Measurements from ENCODE around the gene PPP1R16B.

PPP1R16B gene

GRCh38 chr20:38937978-38938473 lies 132.5 kb downstream of the PPP1R16B start:
- Histone ChIP-seq H2AFZ (ENCODE audit: low read depth) (no peak overlapping the region), H3K36me3 (ENCODE audit: insufficient read depth) (peaks cover 5% of the 10 kb centered on the region; the same call in 1 of the 2 replicates), H3K4me2 (no peak overlapping the region), H3K4me1 (ENCODE audit: low read depth, poor library complexity, severe bottlenecking) (peaks cover 5% of the 10 kb centered on the region), H4K20me1 (ENCODE audit: insufficient read depth) (peaks cover 16% of the 10 kb centered on the region), H3K79me2 (ENCODE audit: insufficient read depth, low read depth) (peaks cover 78% of the 10 kb centered on the region), H3K27me3 (ENCODE audit: insufficient read depth, low read depth) (no peaks in the 10 kb centered on the region), H3K27ac (no peak overlapping the region), H3K4me3 (IDR thresholded peaks at IDR 0.05; ENCODE audit: insufficient read depth, low read depth, low read length) (no peak overlapping the region), H3K9ac (no peak overlapping the region)
- TF ChIP-seq, protein P1, sequence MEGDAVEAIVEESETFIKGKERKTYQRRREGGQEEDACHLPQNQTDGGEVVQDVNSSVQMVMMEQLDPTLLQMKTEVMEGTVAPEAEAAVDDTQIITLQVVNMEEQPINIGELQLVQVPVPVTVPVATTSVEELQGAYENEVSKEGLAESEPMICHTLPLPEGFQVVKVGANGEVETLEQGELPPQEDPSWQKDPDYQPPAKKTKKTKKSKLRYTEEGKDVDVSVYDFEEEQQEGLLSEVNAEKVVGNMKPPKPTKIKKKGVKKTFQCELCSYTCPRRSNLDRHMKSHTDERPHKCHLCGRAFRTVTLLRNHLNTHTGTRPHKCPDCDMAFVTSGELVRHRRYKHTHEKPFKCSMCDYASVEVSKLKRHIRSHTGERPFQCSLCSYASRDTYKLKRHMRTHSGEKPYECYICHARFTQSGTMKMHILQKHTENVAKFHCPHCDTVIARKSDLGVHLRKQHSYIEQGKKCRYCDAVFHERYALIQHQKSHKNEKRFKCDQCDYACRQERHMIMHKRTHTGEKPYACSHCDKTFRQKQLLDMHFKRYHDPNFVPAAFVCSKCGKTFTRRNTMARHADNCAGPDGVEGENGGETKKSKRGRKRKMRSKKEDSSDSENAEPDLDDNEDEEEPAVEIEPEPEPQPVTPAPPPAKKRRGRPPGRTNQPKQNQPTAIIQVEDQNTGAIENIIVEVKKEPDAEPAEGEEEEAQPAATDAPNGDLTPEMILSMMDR (conservative IDR thresholded peaks at IDR 0.05; ENCODE audit: low read depth, low read length) = no peak

DNA sequence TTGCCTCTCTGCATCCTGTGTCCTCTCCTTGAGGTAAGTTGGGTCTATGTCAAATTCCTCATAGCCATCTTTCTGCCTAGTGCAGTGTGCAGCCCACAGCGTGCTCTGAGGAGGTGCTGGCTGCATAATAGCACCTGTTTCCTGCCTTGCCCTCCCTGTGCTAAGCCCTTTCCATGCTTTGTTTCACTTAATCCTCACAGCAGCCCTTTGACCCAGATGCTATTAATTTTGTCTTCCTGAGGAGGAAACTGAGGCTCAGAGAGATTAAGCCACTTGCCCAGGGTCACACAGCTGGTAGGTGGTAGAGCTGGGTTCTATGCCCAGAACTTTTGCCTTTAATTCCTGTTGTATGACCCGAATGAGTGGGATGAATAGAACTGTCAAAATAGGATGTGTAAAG lies 134.2 kb downstream of the PPP1R16B start:
- Histone ChIP-seq H2AFZ (ENCODE audit: low read depth) (no peak overlapping the region), H3K4me3 (IDR thresholded peaks at IDR 0.05; ENCODE audit: insufficient read depth, low read depth, low read length) (no peak overlapping the region), H3K36me3 (ENCODE audit: insufficient read depth) (peaks cover 5% of the 10 kb centered on the region; the same call in 1 of the 2 replicates), H3K27me3 (ENCODE audit: insufficient read depth, low read depth) (no peaks in the 10 kb centered on the region), H3K79me2 (ENCODE audit: insufficient read depth, low read depth) (peaks cover 66% of the 10 kb centered on the region), H3K4me2 (no peak overlapping the region), H3K9ac (no peak overlapping the region), H4K20me1 (ENCODE audit: insufficient read depth) (peaks cover 16% of the 10 kb centered on the region; the same call in 1 of the 2 replicates), H3K4me1 (ENCODE audit: low read depth, poor library complexity, severe bottlenecking) (peaks cover 4% of the 10 kb centered on the region), H3K27ac (no peak overlapping the region)
- TF ChIP-seq, protein P1 (conservative IDR thresholded peaks at IDR 0.05; ENCODE audit: low read depth, low read length) = no peak

DNA sequence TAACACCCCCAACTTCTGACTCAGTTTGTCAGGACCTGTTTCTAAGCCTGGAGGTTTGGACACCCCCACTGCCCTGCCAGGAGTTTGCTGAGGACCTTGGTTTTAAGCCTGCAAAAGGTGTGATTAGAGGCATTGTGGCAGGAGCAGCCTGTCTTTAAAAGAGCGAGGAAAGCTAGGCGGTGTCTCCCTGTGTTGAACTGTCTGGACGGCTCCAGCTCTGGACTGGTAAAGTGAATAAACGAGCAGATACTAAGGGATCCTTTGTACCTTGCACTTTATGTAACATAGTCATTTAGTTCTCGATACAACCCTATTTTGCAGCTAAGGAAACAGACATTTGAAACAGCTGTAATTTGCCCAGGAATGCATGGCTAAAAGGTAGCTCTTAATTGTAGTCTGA lies 135.1 kb downstream of the PPP1R16B start:
- H3K36me3 ChIP-seq (ENCODE audit: insufficient read depth) = peaks cover 5% of the 10 kb centered on the region; the same call in 1 of the 2 replicates
- no peak overlapping the region for H3K27ac ChIP-seq
- H3K4me1 ChIP-seq (ENCODE audit: low read depth, poor library complexity, severe bottlenecking) = no peaks in the 10 kb centered on the region
- H2AFZ ChIP-seq (ENCODE audit: low read depth) = no peak overlapping the region
- TF ChIP-seq, protein P1 (conservative IDR thresholded peaks at IDR 0.05; ENCODE audit: low read depth, low read length) = no peak
- no peak overlapping the region for H3K4me2 ChIP-seq
- H4K20me1 ChIP-seq (ENCODE audit: insufficient read depth) = peaks cover 14% of the 10 kb centered on the region; the same call in 1 of the 2 replicates
- no peak overlapping the region for H3K4me3 ChIP-seq (IDR thresholded peaks at IDR 0.05; ENCODE audit: insufficient read depth, low read depth, low read length)
- peaks cover 56% of the 10 kb centered on the region for H3K79me2 ChIP-seq (ENCODE audit: insufficient read depth, low read depth)
- no peak overlapping the region for H3K9ac ChIP-seq
- H3K27me3 ChIP-seq (ENCODE audit: insufficient read depth, low read depth) = no peaks in the 10 kb centered on the region

- Histone ChIP-seq H3K4me2 (no peak overlapping the region), H3K36me3 (ENCODE audit: insufficient read depth) (peaks cover 5% of the 10 kb centered on the region; the same call in 1 of the 2 replicates), H3K27me3 (ENCODE audit: insufficient read depth, low read depth) (no peaks in the 10 kb centered on the region), H3K79me2 (ENCODE audit: insufficient read depth, low read depth) (peaks cover 44% of the 10 kb centered on the region), H3K9ac (no peak overlapping the region), H3K27ac (no peak overlapping the region), H4K20me1 (ENCODE audit: insufficient read depth) (peaks cover 8% of the 10 kb centered on the region; the same call in 1 of the 2 replicates), H3K4me3 (IDR thresholded peaks at IDR 0.05; ENCODE audit: insufficient read depth, low read depth, low read length) (no peak overlapping the region), H2AFZ (ENCODE audit: low read depth) (no peak overlapping the region), H3K4me1 (ENCODE audit: low read depth, poor library complexity, severe bottlenecking) (no peaks in the 10 kb centered on the region)
- TF ChIP-seq, protein P1 (conservative IDR thresholded peaks at IDR 0.05; ENCODE audit: low read depth, low read length) = no peak
These were observed 136.4 kb downstream of the PPP1R16B start for GRCh38 chr20:38941726-38942389.
